Colonic mucosa (tissue), 4 donors: ENCODE measurements around the gene TPGS2. TPM values are rescaled to one million over a fixed set of nuclear protein-coding genes. Genes with fewer than 3 reads are reported as not detected.
A peak's percentile ranks its signal among the peaks of the same experiment; 100 is the strongest.

Experiments used
- DNase-seq: peaks from one replicate; pipeline ENCODE4 v3.0.0-alpha.2; 2020
- H3K27ac ChIP-seq: fragments of 200-600 bp; one replicate; pipeline ENCODE4 v1.8.0; 2021
- H3K27me3 ChIP-seq: fragments of 200-600 bp; one replicate; pipeline ENCODE4 v1.8.0; 2021
- H3K36me3 ChIP-seq: fragments of 200-600 bp; one replicate; pipeline ENCODE4 v1.8.0; 2021
- H3K4me1 ChIP-seq: fragments of 200-600 bp; one replicate; pipeline ENCODE4 v1.8.0; 2021; ENCODE audit warnings: mild to moderate bottlenecking
- H3K4me3 ChIP-seq: fragments of 200-600 bp; one replicate; pipeline ENCODE4 v1.8.0; 2021
- H3K9ac ChIP-seq, 2 donors: one replicate each; pipeline ENCODE4 v1.7.0; 2013; ENCODE audit warnings: control low read depth in 2 of 2, low read depth in 2 of 2, low read length in 2 of 2
- H3K9me3 ChIP-seq: fragments of 200-600 bp; one replicate; pipeline ENCODE4 v1.8.0; 2021
- intact Hi-C: fragments of 100-400 bp; cut with DNase I; formaldehyde crosslinking; loops from one replicate; pipeline ENCODE4 v1.14.1; 2022
- total RNA-seq, 2 donors: library from RNA; stranded (reverse); fragmentation: NEBNext Ultra II Directional in 1 of 2; extraction: Animal tissue kit (Norgen Biotek cat#: 25700) in 1 of 2; gene quantifications; one replicate each; pipeline ENCODE4 v1.2.1, GENCODE V29; 2021
- TF ChIP-seq, protein P1 (sequence below): fragments of 200-600 bp; IDR thresholded peaks from one replicate; pipeline ENCODE4 v1.8.0; 2022; ENCODE audit warnings: antibody characterized with exemption, mild to moderate bottlenecking
- donor health status: healthy.
- donor health status: DM: no; HTN: no; CAD: no.
- donor health status: DM: no; HTN: no; CAD: no.

TPGS2 gene
- total RNA-seq, 2 donors from 2014 or later = 51.8 to 79.2 TPM

GRCh38 chr18:36811430-36811829 is 17.4 kb downstream of the TPGS2 start:
- H3K4me3 ChIP-seq = no peak overlapping the region
- H3K4me1 ChIP-seq = no peaks in the 10 kb centered on the region
- no peak overlapping the region for H3K9ac ChIP-seq
- H3K27me3 ChIP-seq = no peaks in the 10 kb centered on the region
- H3K9me3 ChIP-seq = no peaks in the 10 kb centered on the region
- intact Hi-C loops = no loop called here
- no peak overlapping the region for H3K27ac ChIP-seq
- TF ChIP-seq, protein P1, sequence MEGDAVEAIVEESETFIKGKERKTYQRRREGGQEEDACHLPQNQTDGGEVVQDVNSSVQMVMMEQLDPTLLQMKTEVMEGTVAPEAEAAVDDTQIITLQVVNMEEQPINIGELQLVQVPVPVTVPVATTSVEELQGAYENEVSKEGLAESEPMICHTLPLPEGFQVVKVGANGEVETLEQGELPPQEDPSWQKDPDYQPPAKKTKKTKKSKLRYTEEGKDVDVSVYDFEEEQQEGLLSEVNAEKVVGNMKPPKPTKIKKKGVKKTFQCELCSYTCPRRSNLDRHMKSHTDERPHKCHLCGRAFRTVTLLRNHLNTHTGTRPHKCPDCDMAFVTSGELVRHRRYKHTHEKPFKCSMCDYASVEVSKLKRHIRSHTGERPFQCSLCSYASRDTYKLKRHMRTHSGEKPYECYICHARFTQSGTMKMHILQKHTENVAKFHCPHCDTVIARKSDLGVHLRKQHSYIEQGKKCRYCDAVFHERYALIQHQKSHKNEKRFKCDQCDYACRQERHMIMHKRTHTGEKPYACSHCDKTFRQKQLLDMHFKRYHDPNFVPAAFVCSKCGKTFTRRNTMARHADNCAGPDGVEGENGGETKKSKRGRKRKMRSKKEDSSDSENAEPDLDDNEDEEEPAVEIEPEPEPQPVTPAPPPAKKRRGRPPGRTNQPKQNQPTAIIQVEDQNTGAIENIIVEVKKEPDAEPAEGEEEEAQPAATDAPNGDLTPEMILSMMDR = no peak
- no peak for DNase-seq
- no peaks in the 10 kb centered on the region for H3K36me3 ChIP-seq

DNA sequence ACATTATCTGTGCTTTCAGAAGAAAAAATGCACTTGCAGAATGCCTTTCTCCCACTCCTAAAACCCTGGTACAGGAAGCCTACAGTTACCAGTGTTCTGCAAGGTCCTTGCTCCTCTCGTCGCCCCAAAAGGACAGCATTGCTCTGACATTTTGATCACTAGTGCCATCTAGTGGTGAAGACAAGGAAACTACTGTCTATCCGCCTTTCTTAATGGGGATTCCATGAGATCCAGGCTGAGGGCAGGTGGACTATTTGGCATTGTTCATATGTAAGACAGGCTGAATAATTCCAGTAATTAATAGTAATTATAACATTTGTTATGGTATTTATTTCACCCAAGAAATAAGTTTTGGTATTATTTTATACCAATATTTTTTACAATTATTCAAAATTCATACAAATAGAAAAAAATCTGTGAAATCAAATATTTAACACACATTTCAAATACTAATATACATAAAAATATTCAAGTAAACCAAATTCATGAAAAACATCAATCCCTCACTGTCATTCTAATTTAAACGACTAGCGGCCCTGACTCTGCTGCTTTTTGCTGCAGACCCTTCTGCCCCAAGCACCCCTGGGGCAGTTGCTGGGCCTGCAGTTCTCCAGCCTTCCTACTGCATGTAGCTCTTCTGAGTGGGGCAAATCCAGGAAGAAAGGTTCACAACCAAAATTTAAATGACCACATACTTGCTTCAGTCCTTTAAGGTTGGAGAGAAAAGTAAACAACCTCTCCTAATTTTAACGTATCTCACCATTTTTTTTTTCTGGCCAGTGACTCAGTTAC is 19.0 kb downstream of the TPGS2 start:
- intact Hi-C loops = no loop called here
- Histone ChIP-seq H3K4me1 (no peaks in the 10 kb centered on the region), H3K27ac (no peak overlapping the region), H3K27me3 (no peaks in the 10 kb centered on the region), H3K4me3 (no peak overlapping the region), H3K36me3 (no peaks in the 10 kb centered on the region), H3K9ac (no peak overlapping the region), H3K9me3 (no peaks in the 10 kb centered on the region)
- no peak for DNase-seq
- TF ChIP-seq, protein P1 = peak; percentile 83

DNA sequence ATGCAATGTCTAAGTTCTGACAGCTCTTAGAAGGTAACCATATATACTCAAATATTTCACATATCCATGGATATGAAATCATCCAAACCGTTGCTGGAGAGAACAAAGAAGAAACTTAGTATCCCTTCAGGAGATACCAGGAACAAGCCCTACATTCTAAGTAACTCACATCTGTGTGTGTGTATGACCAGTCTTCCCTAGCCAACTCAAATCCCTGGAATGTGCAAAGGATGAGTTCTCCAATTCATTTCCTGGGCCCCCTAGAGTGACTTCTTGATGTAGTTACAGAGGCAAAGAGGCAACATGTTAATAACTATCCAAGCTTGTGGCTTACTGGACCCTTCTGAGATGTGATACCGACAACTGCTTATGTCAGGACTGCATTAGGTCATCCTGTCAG is 20.1 kb downstream of the TPGS2 start:
- H3K4me1 ChIP-seq = no peaks in the 10 kb centered on the region
- H3K36me3 ChIP-seq = no peaks in the 10 kb centered on the region
- H3K27me3 ChIP-seq = no peaks in the 10 kb centered on the region
- no peak overlapping the region for H3K4me3 ChIP-seq
- no peak overlapping the region for H3K27ac ChIP-seq
- DNase-seq = no peak
- TF ChIP-seq, protein P1 = no peak
- no peak overlapping the region for H3K9ac ChIP-seq
- intact Hi-C loops = no loop called here
- no peaks in the 10 kb centered on the region for H3K9me3 ChIP-seq

DNA sequence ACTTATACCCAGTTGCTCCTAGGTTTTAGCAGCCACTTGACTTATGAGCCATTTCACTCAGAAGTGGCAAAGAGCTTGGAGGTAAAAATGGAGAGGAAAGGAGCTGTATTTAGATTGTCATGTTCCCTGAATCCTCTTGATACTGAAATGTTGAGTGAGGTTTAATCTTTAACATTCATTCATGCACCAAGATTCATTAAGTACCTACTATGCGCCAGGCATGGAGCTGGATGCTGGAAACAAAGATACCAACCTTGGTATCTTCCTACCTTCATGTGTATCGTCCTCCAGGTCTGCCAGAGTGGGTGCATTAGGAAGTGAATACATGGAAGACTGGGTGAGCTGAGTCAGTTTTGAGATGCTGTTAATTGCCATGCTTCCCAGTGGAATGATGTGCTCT is 23.7 kb downstream of the TPGS2 start:
- no peaks in the 10 kb centered on the region for H3K4me1 ChIP-seq
- TF ChIP-seq, protein P1 = no peak
- no peak overlapping the region for H3K9ac ChIP-seq
- no peaks in the 10 kb centered on the region for H3K9me3 ChIP-seq
- DNase-seq = no peak
- H3K36me3 ChIP-seq = no peaks in the 10 kb centered on the region
- no peak overlapping the region for H3K27ac ChIP-seq
- H3K27me3 ChIP-seq = no peaks in the 10 kb centered on the region
- intact Hi-C loops = no loop called here
- no peak overlapping the region for H3K4me3 ChIP-seq

GRCh38 chr18:36798738-36799473 is 29.9 kb downstream of the TPGS2 start:
- no peak overlapping the region for H3K27ac ChIP-seq
- no peak overlapping the region for H3K4me3 ChIP-seq
- TF ChIP-seq, protein P1 = no peak
- H3K27me3 ChIP-seq = no peaks in the 10 kb centered on the region
- H3K9ac ChIP-seq = no peak overlapping the region
- intact Hi-C loops = no loop called here
- no peaks in the 10 kb centered on the region for H3K9me3 ChIP-seq
- no peaks in the 10 kb centered on the region for H3K36me3 ChIP-seq
- no peak for DNase-seq
- H3K4me1 ChIP-seq = no peaks in the 10 kb centered on the region
